Stimulated activated CD4-positive, alpha-beta T cell treated with anti-CD3 and anti-CD28 coated beads, TNF-alpha, amount 100 ng/mL, for 48 hours (primary cell): ENCODE results near the gene SHE.
"Not testable (repeated sequence)": the region's sequence is repeated elsewhere in the genome, so short reads cannot be mapped to it uniquely, and the experiment has no call there.

ENCODE experiments used
- DNase-seq, 3 donors: peaks; one replicate each; pipeline ENCODE4 v3.0.0-alpha.2; 2020; ENCODE audit warnings: low read depth in 3 of 3

Gene SHE

DNA sequence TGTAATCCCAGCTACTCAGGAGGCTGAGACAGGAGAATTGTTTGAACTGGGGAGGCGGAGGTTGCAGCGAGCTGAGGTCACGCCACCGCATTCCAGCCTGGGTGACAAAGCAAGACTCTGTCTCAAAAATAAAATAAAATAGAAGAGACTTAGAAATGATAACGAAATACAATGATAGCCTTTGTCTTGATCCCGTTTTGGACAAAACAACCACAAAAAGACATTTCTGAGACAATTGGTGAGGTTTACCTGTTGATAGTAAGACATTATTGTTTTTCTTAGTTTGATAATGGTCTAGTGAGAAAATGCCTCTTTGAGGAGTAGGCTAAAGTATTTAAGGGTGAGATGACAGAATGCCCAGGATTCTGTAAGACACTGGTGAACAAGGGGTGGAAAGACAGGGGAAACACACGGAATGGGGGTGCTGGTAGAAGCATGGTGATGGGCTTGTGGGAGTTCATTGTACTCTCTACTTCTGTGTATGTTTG lies 11.9 kb upstream of the SHE start:
- DNase-seq = no peak

DNA sequence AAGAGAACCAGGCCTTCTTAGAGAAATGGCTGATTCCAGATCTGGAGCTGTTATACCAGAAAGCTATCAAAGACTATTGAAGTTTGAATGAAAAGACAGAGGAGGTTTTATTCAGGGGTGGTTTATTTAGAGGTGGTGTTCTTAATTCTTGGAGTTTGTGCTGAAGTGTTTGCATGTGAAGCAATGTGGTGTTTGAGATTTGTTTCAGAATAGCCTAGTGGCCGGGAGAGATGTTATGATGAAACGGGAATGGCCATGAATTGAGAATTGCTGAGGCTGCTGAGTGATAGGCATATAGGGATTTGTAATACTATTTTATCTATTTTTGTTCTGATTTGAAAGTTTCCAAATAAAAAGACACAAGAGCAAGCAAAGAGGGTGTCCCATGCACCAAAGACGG lies 10.5 kb upstream of the SHE start:
- DNase-seq = no peak

DNA sequence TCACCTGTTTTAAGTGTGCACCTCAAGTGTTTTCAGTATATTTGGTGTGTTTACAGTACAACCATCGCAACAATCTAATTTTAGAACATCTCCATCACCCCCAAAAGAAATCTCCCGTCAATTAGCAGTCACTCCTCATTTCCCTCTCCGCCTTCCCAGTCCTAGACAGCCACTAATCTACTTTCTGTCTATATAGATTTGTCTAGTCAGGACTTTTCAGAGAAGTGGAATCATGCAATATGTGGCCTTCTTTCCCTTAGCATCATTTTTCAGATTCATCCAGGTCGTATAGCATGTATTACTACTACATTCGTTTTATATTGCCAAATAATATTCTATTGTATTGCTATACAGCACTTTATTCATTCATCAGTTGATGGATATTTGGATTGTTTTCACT lies 1.7 kb upstream of the SHE start:
- DNase-seq = no peak

DNA sequence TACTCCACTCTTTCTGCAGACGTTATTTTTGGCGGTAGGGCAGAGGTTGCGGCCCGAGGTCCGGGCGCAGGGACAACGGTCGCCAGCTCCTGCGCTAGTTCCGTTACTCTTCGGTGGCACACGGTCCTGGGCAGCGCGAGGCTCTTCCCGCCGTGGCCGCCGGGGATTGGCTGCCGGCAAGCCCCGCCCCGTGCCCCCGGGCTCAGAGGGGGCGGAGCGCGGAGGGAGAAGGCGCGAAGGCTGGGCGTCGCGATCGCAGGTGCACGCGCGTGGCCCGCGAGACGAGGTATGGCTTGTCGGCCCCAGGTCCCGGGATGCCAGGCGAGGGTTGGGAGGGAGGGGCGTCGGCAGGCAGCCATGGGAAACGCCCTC lies 518 bp upstream of the SHE start:
- DNase-seq = no peak

DNA sequence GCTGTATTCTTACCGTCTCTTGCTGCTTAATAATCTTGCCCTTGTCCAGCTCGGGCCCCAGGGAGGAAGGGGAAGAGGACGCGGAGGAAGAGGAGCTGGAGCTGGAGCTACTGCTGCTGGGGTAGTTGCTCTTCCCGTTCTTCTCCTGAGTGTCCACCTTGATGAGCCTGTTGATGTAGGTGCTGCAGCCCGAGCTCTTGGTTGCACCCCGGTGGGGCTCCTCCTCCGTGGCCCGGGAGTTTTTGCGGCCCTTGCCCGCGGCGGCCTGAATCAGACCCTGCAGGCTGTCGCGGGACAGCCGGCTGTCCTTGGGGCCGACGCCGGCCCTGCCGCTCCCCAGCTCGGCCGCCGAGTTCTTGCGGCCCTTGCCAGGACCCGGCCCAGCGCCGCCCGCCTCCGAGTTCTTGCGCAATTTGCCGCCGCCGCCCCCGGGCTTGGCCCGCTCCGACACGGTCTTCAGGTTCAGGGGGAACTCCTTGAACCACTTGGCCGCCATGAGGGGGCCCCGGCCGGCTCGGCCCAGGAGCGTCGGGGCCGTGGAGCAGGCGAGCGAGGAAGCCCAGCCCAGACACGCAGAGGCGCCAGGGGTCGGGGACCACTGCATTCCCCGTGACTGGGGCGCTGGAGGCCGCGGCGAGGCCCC lies 668 bp downstream of the SHE start:
- no peak for DNase-seq

DNA sequence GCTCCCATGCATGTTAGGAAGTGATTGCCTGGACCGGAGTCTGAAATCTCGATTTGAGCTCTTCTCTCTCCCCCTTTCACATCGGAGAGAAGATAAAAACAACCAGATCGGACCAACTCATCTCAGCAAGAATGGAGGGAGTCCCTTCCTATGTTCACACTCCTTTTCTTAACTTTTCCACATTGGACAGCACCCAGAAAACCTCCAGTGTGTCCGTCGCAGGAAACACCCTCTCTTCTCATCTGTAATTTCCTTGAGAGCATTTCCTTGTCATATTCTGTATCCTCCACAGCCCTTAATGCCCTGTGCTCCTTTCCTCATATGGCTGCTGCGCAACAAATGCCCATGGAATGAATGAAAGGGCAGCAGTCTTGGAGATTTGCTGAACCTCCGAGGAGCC lies 1.7 kb downstream of the SHE start:
- no peak for DNase-seq

DNA sequence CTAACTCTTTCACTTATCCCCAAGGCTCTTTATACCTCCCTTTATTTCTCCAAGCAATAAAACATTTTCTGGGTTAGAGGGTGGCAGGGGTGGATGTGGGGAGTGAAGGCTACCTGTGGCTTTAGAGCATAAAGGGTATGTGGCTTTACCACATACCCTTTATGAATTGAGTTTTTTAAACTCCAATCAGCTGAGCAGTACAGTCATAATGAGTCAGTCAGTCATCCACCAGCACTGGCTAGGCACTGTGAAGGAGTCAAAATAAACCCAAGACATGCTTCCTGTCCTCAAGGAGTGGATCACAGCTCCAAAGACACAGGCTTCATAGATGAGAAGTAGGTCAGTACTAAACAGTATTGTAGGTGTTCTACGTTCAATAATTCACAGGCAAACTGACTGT lies 2.8 kb downstream of the SHE start:
- no peak for DNase-seq

DNA sequence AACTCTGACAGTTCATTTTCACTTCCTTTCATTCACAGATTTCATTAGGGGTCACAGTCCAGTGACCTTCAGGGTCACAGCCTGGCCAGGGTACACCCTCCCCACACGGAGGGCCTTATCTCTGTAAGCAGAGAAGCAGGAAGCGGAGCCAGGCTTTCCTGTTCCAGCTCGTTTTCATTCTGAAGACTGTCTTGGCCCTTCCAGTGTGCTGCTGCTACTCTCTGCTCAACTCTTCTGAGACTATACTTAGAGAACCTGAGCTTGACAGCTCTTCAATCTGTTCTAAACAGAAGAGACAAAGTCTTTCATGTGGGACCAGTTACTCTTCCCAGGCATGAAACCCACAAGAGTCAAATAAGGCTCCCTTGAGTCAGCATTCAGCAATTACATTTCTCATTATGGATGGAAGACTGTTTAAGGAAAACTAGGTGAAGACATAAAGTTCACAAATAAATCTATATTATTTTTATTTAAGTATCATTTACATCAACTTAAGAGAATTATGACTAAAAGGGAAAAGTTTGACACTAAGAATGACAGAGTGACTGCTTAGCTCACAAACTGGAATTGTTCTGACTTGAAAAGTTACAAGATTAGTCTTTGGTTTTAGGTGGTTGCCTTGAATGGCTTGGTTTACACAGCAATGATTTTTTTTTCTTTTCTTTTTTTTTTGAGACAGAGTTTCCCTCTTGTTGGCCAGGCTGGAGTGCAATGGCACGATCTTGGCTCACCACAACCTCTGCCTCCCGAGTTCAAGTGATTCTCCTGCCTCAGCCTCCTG lies 5.0 kb downstream of the SHE start:
- no peak for DNase-seq

DNA sequence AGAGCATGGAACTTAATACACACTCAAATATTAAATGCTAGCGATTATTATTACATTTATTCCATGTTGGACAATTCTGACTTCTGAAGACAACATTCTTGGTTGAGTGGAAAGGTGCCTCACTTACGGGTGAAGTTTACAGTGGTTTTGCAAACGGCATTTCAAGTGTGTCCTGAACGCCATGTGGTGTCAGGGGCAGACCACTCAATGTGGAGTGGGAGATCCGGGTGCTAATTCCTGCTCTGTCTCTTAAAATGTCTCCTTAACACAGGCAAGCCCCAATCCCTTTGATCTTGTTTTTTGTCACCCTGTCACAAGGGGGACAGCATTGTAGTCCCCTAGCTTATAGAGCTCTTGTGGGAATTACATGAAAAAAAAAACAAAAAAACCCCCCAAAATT lies 5.8 kb downstream of the SHE start:
- DNase-seq = no peak

DNA sequence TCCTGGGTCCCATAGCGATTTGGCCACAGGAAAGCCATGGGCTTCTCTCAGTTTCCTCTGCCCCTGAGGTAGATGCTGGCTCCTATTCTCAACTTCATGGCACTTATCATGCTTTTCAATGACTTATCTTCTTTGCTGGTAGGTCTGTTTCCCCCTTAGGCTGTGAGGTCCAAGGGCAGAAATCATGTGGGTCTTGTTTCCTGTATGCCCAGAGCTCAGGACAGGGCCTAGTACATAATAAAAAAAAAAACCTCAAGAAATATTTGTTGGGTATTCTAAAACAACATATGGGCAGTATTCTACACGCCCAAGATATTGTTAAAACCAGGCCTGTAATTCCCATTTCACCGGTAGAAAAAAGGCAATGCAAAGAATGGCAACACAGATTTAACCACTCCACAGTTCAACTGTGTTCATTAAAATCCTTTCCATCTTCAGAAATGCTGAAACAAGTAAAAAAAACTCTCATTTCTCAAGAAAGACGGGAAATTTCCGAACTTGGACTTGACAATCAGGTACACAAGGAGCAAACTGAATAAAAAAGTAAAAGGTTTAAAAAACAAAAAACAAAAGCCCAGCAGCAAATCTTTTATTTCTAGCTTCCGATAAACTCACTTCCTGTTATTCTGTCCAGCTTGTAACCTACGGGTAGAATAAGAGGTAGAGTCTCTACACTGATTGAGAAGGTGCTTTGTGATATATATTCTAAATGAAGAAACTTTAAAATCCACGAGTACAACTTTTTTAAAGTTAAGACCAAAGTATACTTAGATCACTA lies 6.5 kb downstream of the SHE start:
- DNase-seq = no peak

DNA sequence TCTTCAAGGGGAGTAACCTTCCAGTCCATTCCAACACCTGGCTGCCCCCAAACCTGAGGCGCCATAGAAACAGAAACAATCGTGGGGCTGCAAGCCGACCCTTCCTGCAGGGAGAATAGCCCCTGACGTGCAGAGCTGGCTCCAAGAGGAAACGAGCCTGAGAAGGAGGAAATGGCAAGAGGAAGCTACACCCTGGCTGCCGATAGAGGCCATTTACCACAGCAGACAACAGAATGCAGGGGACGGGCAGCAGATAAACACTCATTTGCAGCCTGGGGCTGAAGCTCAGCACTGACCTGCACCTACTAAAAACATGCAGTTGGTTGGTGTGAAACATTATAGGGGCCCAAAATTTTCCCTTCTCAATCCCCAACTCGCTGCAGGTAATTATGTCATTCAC lies 8.9 kb downstream of the SHE start:
- no peak for DNase-seq

DNA sequence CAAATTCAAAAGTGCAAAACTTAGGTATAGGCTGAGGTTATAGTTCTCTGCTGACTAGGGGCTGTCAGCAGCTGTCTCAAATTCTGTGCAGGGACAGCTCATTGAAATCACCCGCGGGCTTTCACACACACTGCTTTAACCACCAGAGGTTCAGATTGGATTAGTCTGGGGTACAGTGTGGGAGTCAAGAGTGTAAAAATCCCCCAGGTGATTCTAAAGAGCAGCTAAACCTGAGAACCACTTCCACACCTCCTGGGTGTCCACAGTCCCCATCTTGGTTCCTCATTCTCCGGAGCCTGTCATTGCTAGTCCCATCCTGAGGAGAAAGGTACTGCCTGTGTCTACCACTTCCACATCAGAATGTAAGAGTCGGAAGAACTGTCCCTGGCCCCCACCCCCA lies 10.1 kb downstream of the SHE start:
- DNase-seq = no peak

DNA sequence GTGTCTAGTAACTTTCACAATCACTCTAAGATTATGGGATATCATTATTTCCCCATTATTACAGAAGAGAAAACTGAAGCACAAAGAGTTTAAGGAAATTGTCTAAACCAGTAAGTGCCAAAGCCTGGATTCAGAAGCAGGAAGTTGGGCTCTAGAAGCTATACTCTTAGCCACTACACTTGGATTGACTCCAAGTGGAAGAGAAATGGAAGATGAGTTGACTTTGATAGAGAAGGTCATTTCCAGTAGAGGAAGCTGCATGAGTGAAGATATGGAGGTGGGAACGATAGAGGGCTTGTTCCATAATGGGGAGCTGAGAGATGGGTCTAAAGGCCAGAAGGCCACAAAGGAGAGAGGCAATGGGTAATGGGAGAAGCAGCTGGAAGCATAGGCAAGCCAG lies 11.9 kb downstream of the SHE start:
- DNase-seq = no peak

DNA sequence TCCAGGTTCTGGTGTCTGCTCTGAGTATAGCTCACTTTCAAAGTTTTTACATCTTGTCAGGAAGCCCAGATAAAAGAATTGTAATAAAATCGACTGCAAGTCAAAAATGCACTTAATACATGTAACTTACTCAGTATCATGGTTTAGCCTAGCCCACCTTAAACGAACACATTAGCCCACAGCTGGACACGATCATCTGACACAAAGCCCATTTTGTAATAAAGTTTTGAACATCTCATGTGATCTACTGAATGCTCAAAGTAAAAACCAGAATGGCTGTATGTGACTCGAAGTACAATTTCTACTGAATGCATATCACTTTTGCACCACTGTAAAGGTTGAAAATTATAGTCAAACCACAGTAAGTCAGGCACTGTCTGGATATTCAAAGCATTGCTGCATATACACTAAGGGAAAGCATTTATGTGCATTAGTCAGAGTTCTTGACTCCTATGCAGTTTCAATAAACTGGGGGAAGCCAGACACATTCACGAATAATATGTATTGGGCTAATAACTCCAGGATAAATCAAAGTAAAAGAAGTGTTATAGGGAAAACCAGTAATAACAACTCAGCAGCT lies 12.4 kb downstream of the SHE start:
- no peak for DNase-seq

DNA sequence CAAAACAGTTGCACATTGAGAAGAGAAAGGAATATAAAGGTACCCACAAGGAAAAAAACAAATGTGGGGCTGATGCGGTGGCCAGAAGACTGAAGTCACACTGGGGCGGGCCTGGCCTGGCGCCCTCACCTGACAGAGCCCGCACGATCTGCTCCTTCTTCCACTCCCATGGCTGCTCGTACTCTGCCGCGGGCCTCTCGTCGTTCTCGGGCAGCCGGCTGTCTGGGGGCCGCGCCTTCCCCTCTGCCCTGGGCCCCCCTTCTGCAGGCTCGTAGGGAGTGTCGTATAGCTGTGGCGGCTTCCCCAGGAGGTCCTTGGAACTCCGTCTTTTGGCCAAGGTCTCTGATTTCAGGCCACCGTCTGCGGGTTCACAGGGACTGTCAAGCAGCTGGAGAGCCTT lies 13.3 kb downstream of the SHE start:
- no peak for DNase-seq

DNA sequence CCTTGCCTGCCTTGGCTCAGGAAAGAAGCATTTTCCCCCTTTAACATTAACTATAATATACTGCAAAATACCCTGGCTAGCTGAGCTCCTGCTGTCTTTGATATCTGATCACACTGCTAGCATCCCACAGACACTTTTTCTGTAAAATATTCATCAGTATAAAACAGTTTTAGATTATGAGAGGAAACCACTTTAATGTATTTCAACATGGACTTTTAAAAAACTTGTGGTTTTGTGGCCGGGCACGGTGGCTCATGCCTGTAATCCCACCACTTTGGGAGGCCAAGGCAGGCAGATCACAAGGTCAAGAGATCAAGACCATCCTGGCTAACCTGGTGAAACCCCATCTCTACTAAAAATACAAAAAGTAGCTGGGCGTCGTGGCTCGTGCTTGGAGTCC lies 15.5 kb downstream of the SHE start:
- not testable (repeated sequence) for DNase-seq

DNA sequence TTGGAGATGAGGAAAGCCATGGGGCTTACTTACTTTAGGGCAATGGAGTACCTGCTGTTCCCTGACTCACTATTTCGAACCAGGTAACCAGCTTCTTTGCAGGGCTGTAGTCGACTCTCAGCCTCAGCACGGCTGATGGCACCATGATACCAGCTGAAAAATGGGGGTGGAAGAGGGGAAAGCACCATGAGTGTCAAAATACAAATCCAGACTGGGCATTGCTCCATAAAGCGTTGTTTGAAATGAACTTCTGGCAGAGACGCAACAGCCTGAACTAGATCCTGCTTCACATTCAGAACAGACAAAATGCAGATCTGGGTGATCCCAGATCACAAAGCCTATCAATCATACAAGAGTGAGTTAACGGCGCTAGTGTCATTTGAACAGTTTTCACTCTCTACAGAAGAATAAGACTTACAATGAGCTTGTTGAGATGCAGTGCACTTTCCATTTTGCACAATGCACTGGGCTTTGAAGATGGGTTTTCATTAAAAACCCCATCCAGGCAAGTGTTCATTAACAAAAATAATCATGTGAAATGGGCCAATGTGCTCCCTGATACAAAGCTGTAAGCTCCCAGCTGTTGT lies 16.2 kb downstream of the SHE start:
- DNase-seq = no peak

DNA sequence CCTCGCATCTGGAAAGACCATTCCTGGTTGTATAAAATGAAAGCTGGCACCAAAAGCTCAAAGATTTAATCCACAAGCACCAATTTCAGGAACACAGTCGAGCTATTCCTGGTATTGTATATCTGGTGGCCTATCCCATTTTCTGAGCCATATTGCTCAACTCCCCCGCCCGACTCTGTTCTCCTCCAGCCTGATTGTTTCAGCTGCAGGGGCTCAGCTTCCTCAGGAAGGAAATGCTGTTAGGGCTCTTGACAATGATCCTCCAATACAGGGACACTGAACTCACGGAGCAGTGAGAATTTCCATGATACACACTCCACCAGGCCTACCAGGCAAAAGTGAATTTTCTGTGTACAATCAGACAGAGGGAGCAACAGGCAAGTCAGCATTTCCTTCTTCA lies 17.1 kb downstream of the SHE start:
- DNase-seq = no peak

DNA sequence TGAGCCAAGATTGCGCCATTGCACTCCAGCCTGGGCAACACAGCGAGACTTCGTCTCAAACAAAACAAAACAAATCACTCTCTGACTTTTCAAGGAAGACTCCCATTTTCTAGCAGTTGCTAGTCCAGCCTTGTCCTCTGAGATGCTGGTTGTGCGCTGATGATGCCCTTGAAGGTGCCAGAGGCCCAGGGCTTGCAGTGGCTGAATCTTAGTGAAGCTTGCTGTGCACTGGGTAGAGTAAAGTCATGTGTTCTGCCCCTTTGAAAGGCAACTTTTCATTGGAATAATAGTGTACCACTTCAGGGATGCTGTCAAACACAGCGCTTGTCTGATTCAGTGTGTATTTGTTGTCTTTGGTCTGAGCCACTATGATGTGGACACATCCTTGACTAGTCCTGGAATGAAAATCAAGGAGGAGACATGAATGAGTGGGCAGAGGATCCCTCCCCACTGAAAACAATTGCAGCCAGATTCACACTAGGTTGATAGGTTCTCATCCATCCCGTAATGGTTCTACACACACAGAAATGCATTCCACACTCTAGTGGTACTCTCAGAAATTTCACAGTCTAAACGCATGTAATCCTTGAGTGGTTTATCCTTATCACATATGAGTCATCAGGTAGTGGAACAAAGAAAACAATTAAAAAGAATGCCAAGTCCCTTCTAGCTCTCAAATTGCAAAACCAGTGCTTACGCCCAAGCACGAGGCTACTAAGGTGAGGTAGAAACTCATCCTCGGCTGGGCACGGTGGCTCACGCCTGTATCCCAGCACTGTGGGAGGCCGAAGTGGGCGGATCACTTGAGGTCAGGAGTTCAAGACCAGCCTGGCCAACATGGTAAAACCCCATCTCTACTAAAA lies 18.0 kb downstream of the SHE start:
- DNase-seq = no peak

DNA sequence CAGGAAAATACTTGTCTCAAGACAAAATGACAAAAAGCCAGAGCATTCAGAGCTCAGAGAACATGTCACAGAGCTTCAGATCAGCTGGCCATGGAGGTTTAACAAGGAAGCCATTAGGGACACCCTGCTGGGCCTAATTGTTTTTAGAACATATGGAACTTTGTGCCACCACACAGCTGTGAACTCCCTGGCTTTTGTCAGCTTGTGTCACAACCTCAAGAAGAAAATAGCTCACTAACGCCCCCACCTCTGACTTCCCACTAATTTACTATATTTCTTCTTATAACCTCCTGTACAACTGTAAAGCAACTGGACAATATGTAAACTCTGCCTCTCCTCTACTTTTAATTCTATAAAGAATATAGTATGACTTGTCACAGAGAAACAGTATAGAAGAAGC lies 21.2 kb downstream of the SHE start:
- DNase-seq = no peak

DNA sequence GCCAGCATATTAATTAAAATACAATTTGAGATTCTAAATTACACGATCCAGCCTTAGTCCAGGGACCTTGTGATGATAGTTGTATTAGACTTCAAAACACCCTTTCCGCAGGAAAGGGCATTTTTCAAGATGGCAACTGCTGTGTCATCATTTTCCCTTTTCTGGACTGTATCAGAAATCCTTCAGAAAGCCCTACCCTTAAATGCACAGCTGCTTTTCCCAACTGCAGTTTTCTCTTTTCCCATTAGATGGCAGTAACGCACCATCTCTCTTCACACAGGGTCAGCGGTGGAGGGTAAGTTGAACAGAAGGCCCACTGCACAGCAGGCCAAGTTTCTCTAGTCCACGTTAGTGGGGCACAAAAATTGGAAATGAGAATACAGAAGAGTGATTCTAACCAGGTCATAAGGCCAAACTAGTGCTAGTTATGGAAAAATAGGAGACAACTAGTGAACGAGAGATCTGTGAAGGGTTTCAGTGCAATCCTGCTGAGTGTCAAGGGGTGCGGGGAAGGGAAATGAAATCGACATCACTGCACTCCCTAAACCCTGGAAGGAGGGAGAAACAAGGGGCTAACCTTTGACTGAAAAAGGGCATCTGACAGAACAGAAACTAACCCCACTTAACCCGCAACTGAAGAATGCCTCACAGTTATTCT lies 22.3 kb downstream of the SHE start:
- DNase-seq = peak; percentile 32 to 56 (median 50)
